ENCODE measurements around the gene TMEM119. TPM values are rescaled to one million over a fixed set of nuclear protein-coding genes. Genes with fewer than 3 reads are reported as not detected.

The TMEM119 gene
- total and polyA plus RNA-seq, 2 experiments from 2014 or later = 54.4 to 69.7 TPM

DNA sequence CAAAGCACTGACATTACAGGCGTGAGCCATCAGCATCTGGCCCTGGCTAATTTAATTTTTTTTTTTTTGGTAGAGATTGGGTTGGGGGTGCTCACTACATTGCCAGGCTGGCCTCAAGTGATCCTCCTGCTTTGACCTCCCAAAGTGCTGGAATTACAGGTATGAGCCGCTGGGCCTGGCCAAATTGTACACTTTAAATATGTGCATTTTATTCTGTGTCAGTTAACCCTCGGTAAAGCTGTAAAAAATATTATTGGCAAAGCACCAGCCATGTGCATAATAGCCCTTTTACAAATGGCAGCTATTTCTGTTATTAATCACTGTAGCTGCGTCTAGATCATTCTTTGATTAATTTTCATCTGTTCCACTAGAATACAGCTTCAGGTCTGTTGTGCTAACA, 12.0 kb downstream of the TMEM119 start:
- Histone ChIP-seq H3K9me2 (replicated peaks; ENCODE audit: insufficient read depth) (no peaks in the 10 kb centered on the region), H3K79me2 (no peaks in the 10 kb centered on the region), H2AFZ (no peak overlapping the region), H3K36me3 (replicated peaks; ENCODE audit: insufficient read depth, low read depth) (no peaks in the 10 kb centered on the region), H3K9me3 (ENCODE audit: low read depth) (no peaks in the 10 kb centered on the region), H3K4me1 (ENCODE audit: insufficient read depth) (peaks cover 39% of the 10 kb centered on the region), H3K27ac (no peak overlapping the region), H3K27me3 (no peaks in the 10 kb centered on the region), H3K4me3 (no peak overlapping the region), H3K4me2 (no peak overlapping the region), H4K20me1 (ENCODE audit: insufficient read depth, poor library complexity, severe bottlenecking) (no peaks in the 10 kb centered on the region)
- WGBS (ENCODE audit: low lambda C conversion rate, missing lambda C conversion rate) = 72% methylated on average over 4 of the region's 4 CpGs
- TF ChIP-seq EZH2 (IDR thresholded peaks at IDR 0.05; ENCODE audit: borderline replicate concordance) (no peak), EZH2phosphoT487 (IDR thresholded peaks at IDR 0.05; ENCODE audit: low read depth, severe bottlenecking, unreplicated experiment) (no peak)
- TF ChIP-seq, protein P1, sequence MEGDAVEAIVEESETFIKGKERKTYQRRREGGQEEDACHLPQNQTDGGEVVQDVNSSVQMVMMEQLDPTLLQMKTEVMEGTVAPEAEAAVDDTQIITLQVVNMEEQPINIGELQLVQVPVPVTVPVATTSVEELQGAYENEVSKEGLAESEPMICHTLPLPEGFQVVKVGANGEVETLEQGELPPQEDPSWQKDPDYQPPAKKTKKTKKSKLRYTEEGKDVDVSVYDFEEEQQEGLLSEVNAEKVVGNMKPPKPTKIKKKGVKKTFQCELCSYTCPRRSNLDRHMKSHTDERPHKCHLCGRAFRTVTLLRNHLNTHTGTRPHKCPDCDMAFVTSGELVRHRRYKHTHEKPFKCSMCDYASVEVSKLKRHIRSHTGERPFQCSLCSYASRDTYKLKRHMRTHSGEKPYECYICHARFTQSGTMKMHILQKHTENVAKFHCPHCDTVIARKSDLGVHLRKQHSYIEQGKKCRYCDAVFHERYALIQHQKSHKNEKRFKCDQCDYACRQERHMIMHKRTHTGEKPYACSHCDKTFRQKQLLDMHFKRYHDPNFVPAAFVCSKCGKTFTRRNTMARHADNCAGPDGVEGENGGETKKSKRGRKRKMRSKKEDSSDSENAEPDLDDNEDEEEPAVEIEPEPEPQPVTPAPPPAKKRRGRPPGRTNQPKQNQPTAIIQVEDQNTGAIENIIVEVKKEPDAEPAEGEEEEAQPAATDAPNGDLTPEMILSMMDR (IDR thresholded peaks at IDR 0.05; ENCODE audit: poor library complexity) = no peak
- DNase-seq (ENCODE audit: low spot score) = no peak

DNA sequence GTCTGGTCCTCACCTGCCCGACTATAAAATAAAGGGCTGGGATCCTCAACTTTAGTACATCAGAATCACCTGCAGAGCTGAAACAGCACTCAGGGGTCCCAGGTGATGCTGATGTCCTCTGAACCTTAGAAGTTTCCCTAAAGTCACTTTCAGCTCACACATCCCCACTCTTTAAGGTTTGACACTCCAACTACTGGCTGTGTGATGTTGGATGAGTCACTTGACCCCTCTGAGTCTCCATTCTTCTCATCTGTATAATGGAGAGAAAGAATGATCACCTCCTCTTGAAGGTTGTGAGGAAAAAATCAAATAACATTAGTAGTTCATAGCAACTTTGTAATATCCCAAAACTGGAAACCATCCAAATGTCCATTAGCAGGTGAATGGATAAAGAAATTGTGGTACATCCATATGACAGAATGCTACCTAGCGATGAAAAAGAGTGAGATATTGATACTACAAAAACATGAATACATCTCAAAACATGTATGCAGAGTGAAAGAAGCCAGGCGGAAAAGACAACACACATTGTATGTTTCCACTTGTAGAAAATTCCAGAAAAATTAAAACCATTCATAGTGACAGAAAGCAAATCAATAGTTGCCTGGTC, 13.3 kb downstream of the TMEM119 start:
- Histone ChIP-seq H3K4me1 (ENCODE audit: insufficient read depth) (peaks cover 40% of the 10 kb centered on the region), H3K4me3 (no peak overlapping the region), H3K9me2 (replicated peaks; ENCODE audit: insufficient read depth) (no peaks in the 10 kb centered on the region), H3K79me2 (no peaks in the 10 kb centered on the region), H3K27ac (peak overlapping the region; percentile 45), H3K4me2 (no peak overlapping the region), H4K20me1 (ENCODE audit: insufficient read depth, poor library complexity, severe bottlenecking) (no peaks in the 10 kb centered on the region), H3K9me3 (ENCODE audit: low read depth) (no peaks in the 10 kb centered on the region), H3K36me3 (replicated peaks; ENCODE audit: insufficient read depth, low read depth) (no peaks in the 10 kb centered on the region), H3K27me3 (no peaks in the 10 kb centered on the region), H2AFZ (no peak overlapping the region)
- 89% methylated on average over 3 of the region's 3 CpGs for WGBS (ENCODE audit: low lambda C conversion rate, missing lambda C conversion rate)
- no peak for DNase-seq (ENCODE audit: low spot score)
- TF ChIP-seq EZH2phosphoT487 (IDR thresholded peaks at IDR 0.05; ENCODE audit: low read depth, severe bottlenecking, unreplicated experiment) = no peak
- TF ChIP-seq, protein P1 (IDR thresholded peaks at IDR 0.05; ENCODE audit: poor library complexity) = no peak
- no peak for TF ChIP-seq EZH2 (IDR thresholded peaks at IDR 0.05; ENCODE audit: borderline replicate concordance)

GRCh38 chr12:108583991-108584390, 13.9 kb downstream of the TMEM119 start:
- H3K36me3 ChIP-seq (replicated peaks; ENCODE audit: insufficient read depth, low read depth) = no peaks in the 10 kb centered on the region
- TF ChIP-seq, protein P1 (IDR thresholded peaks at IDR 0.05; ENCODE audit: poor library complexity) = no peak
- TF ChIP-seq EZH2phosphoT487 (IDR thresholded peaks at IDR 0.05; ENCODE audit: low read depth, severe bottlenecking, unreplicated experiment) = no peak
- no peak for TF ChIP-seq EZH2 (IDR thresholded peaks at IDR 0.05; ENCODE audit: borderline replicate concordance)
- DNase-seq (ENCODE audit: low spot score) = no peak
- WGBS (ENCODE audit: low lambda C conversion rate, missing lambda C conversion rate) = 19% methylated on average over 7 of the region's 7 CpGs
- H2AFZ ChIP-seq = no peak overlapping the region
- no peaks in the 10 kb centered on the region for H3K79me2 ChIP-seq
- no peaks in the 10 kb centered on the region for H3K27me3 ChIP-seq
- H4K20me1 ChIP-seq (ENCODE audit: insufficient read depth, poor library complexity, severe bottlenecking) = no peaks in the 10 kb centered on the region
- peak overlapping the region; percentile 45 for H3K27ac ChIP-seq
- H3K4me1 ChIP-seq (ENCODE audit: insufficient read depth) = peaks cover 35% of the 10 kb centered on the region
- no peaks in the 10 kb centered on the region for H3K9me2 ChIP-seq (replicated peaks; ENCODE audit: insufficient read depth)
- no peak overlapping the region for H3K4me3 ChIP-seq
- H3K9me3 ChIP-seq (ENCODE audit: low read depth) = no peaks in the 10 kb centered on the region
- no peak overlapping the region for H3K4me2 ChIP-seq
